B cell (primary cell): ENCODE data around the gene RER1.

ENCODE experiments used
- CTCF ChIP-seq: fragments of 200-600 bp; IDR thresholded peaks from one replicate; pipeline ENCODE4 v1.8.0; 2022; ENCODE audit warnings: antibody characterized with exemption, mild to moderate bottlenecking
- EZH2 ChIP-seq: IDR thresholded peaks from 2 replicates; pipeline ENCODE4 v1.6.1; 2012; ENCODE audit warnings: borderline replicate concordance, low read depth, mild to moderate bottlenecking, moderate library complexity, low read length; ENCODE audit not compliant: insufficient read depth, poor library complexity, severe bottlenecking

GRCh38 chr1:2346691-2347408, 44.8 kb upstream of the RER1 start:
- TF ChIP-seq EZH2 (no peak), CTCF (no peak)
